D341Med (cell line): ENCODE data around the gene ROBO1.

ENCODE experiments used
- DNase-seq: peaks from one replicate; pipeline ENCODE4 v3.0.0; 2012; ENCODE audit warnings: low spot score

ROBO1 gene

GRCh38 chr3:78613421-78613879, 1154.3 kb downstream of the ROBO1 start:
- DNase-seq, result no peak

- DNase-seq, result no peak
These were observed 1156.5 kb downstream of the ROBO1 start for GRCh38 chr3:78611278-78611677.

DNA sequence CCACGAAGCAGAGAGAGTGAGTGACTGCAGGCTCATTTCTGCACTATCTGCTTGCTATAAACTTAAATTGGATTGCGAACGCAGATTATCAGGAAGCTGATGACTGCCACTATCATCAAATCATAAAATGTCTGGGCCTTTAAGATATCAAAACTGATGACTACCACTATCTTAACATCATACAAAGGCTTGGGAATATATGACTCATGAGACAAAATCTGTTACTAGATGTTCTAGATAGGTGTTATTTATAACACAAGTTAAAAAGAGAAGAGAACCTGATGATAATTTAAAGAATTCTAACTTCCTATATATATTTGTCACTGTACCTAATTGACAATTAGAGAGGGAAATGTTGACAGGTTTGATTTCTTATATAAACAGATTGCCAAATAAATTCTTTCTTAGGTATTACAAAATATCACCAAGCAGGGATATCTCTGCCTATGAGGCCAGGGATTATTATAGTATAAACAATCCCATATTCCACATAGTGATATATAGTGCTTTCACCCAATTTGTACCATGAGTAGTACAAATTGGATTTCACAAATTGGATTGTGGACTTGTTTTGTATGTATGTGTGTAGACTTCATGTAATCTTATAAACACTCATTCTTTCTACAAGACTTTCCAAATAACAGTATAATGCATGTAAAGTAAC, 1157.2 kb downstream of the ROBO1 start:
- no peak for DNase-seq

DNA sequence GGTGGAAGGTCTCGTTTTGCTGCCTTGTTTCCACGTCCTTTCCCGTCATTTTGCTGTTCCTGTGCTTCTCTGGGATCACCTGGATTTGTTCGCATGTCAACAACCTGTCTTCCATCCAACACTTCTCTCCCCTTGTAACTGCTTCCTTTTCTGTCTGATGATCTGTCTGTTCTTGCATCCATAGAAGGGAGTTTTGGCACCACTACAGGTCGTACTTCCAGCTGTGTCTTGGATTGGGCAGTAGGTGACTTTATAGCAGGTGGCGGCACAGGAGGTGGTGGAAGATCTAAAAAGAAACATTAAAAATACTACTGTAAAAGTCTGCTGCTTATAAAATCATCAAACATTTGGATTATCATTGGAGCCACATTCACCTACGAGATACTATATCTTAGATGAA, 1161.0 kb downstream of the ROBO1 start:
- DNase-seq, result no peak

DNA sequence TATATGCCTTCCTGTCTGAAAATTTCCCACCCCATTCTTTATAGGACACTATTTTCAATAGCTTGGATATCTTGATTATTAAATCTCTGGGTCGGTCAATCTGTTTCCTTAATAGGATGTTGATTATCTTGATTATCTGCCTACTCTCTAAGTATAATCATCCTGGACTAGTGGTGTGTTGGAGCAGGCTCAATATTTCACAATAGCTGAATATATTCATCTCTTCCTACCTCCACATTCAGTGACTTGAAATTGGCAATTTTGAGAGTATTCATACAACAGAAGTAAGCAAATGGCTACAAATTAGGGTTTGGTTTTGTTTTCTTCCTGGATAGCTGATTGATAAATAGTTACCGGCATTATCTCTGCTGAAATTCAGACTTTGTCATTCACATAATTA, 1162.6 kb downstream of the ROBO1 start:
- no peak for DNase-seq

- no peak for DNase-seq
These were observed 1163.5 kb downstream of the ROBO1 start for GRCh38 chr3:78604341-78604740.

DNA sequence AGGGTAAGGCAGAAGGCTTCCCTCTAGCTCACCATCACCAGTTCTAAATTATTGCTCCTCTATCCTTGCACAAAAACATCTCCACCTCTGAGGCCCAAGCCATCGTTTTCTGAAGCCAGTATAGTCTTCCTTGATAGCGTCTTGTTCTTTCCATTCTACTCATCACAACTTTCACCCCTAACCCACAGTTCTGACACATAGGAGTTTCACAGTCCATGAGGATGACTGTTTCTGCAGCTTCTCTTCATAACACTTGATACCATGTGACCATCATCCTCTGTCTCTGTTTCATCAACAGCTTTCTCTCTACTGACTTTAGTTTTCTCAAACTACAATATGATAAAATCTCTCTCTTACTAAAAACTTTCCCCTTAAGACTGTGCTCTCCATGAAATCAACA, 1166.5 kb downstream of the ROBO1 start:
- DNase-seq, result no peak

GRCh38 chr3:78589778-78590177, 1178.0 kb downstream of the ROBO1 start:
- DNase-seq, result no peak

- no peak for DNase-seq
These were observed 1178.7 kb downstream of the ROBO1 start for GRCh38 chr3:78588906-78589621.

DNA sequence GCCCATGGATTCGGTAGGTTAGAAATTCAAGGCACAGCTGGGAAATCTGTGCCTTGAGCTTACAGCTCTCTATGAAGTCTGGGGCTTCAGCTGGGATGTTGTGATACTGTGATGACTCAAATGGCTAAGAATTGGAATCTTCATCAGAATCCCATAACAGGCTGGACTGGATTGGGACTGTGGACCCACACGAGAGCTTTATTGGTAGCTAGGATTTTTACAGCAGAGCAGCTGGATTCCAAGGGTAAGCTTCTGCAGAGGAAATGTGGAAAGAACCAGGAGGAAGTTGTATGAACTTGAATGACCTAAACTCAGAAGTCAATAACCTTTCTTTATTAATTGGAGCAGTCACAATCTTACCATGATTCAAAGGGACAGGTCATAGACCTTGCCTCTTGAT, 1187.1 kb downstream of the ROBO1 start:
- no peak for DNase-seq

DNA sequence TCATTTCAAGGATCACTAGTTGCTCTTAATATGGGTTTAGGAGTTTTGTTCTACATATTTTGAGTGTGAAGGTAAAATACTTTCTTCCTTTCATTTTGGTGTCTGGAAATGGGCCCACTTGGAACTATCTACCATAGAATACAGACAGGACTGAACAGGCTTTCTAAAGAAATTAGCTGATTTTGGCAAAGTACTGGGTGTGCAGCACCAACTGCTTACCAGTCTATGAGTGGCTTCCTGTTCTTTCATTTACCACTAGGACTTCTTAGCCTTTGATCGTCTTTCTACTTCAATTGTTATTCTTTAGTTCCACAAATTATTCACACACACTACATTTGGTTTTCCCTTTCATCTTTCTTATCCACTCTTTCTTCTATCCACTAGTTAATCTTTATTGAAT, 1196.3 kb downstream of the ROBO1 start:
- DNase-seq, result no peak

- DNase-seq, result no peak
These were observed 1197.3 kb downstream of the ROBO1 start for GRCh38 chr3:78570496-78570895.

DNA sequence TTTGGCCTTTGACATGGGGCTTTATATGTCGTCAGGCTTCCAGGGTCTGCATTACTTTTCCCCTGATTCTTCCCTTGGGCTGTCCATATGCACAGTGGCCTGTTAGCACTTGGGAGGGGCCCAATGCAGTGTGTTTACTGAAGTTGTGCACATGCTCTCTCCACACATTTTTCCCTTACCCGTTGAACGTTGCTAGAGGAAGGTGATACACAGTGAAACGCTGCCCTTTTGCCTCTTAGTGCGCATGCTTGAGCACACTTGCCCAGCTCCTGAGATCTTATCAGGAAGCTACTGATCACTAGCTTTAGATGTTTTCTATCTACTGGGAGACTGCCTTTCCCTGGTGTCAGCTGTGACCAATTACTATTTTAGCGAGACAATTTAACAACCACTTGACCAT, 1198.0 kb downstream of the ROBO1 start:
- no peak for DNase-seq

- no peak for DNase-seq
These were observed 1202.1 kb downstream of the ROBO1 start for GRCh38 chr3:78565712-78566111.

DNA sequence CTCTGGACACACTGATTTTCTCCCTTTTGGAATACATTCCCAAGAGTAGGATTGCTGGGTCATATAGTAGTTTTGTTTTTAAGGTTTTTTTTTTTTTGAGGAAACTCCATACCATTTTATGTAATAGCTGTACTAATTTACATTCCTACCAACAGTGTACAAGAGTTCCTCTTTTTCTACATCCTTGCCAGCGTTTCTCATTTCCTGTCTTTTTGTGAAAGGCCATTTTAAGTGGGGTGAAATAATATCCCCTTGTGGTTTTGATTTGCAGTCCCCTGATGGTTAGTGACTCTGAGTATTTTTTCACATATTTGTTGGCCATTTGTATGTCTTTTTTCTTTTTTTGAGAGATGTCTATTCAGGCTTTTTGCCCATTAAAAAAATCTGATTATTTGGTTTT, 1205.5 kb downstream of the ROBO1 start:
- DNase-seq, result no peak
